CD4-positive, alpha-beta T cell treated with Interleukin-12 subunit alpha and Interleukin-12 subunit beta, for 1 hour (primary cell): ENCODE results near the gene KRT84.
"Not testable (repeated sequence)": the region's sequence is repeated elsewhere in the genome, so short reads cannot be mapped to it uniquely, and the experiment has no call there.

ENCODE experiments used
- DNase-seq: peaks from one replicate; pipeline ENCODE4 v3.0.0-alpha.2; 2020

The KRT84 gene

GRCh38 chr12:52359621-52360061, 25.8 kb downstream of the KRT84 start:
- no peak for DNase-seq

GRCh38 chr12:52358575-52359350, 26.7 kb downstream of the KRT84 start:
- peak; percentile 16 for DNase-seq

GRCh38 chr12:52356762-52357580, 28.5 kb downstream of the KRT84 start:
- DNase-seq = no peak

DNA sequence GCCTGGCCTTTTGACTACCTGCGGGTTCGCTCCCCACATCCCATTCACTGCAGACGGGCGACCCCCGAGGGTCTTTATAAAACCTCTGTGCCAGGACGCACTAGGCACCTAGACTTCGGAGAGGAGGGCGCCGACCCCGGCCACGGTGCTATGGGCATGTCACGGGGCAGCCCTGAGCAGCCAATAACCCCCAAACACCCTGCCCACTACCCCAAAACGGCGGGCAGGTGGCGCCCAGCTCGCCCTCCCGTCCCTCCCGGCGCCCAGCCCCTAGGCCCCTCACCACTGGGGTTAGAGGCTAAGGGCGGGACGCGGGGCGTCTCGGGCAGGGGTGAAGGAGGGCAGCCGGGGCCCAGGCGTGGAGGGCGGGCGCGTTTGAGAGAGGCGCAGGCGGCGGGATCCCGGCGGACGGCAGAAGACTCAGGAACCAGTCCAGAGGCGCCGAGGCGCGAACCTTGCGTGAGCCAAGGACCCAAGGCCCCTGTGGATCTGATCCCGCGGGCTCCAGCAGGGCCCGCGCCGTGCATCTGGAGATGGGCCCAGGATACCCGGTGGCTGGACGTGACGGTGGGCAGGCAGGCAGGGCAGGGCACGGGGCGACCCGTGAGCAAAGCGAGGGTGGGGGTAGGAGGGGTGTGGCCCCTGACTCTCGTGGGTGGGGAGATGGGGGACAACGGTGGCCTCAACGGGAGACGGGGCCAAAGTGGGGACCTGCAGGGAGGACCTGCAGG, 29.3 kb downstream of the KRT84 start:
- DNase-seq = no peak

DNA sequence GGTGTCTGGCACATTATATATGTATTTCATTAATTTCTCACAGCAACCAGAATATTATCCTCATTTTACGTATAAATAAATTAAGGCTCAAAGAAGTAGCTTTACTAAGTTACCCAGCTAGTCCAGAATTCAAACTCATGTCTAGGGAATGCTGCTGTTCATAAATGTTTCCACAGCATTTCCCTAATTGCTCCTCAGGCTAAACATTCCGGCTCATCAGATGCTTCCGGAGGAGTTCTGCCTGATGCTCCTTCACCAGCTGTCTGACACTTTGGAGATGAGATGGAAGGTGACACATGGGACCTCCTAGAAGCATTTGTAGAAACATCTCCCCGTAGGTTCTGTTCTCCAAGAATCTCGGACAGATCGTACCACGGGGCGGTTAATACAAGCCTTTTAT, 30.3 kb downstream of the KRT84 start:
- DNase-seq = no peak

DNA sequence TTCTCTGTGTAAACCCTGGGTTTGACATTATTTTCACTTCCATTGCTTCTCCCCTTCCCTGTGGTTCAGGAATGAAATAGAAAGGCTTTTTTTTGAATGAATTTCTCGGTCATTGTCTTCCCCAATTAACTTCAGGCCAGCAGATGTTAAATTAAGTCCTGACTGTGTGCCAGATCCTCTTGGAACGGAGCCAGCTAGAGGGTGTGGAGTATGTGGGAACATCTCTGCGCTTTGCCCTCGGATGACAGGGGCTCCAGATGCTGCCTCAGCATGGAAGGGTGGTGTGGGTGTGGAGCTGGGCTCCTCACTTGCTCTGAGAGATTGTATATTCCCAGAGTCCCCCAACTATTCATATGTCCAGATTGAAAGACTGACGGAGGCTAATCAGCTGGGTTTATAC, 31.3 kb downstream of the KRT84 start:
- DNase-seq = no peak

- no peak for DNase-seq
Observed at GRCh38 chr12:52353766-52354165, 31.7 kb downstream of the KRT84 start.

DNA sequence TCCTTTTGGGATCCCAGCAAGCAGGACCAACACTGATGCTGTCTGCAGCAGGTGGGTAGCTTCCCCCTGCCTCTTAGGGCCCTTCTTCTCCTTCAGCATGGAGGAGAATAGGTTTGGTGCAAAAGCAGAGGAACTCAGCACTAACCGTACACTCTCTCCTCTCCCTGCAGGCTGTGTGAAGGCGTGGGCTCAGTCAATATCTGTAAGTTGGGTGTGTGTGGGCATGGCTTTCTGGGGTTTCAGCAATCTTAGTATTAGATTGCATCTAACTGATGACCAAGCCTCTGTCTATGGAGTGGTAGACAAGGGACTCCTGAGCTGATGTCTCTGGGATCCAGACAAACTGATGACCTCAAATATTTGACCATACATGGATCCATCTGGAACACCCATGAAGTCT, 32.5 kb downstream of the KRT84 start:
- DNase-seq = no peak

DNA sequence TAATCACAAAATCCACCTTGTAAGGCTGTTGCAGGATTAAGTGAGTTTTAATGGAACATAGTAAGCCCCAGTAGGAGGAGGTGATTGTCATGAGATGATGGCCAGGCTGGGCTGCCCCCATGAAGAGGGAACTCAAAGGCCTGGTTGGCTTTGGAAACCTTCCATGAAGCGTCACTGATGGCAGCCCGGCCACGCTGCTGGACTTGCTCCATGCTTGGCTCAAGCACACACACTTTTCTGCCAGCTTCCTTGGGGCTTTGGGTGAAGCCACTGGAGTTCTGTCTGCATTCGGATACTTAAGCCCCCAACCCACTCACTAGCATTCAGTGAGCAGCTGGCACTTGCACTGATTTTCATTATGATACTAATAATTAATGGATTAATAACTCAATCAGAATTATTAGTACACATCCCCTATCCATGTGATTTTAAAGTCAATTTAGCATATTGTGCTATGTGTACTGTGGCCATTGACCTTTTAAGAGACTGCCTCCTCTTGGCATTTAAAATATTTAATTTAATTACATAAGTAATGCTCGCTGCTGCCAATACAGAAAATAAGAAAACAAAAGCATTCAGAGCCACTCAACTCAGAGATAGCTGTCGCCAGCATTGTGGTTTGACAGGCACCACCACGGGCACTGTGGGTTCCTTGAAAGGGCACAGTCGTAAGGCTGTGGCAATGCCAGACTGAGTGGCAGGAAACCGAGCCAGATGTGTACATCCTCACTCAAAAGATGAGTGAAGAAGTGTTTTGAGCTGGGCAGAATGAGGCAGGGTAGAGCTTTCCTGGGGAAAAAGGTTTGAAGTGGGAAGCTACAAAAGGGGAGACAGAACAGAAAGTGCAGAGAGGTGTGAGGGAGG, 34.0 kb downstream of the KRT84 start:
- DNase-seq = peak; percentile 59

DNA sequence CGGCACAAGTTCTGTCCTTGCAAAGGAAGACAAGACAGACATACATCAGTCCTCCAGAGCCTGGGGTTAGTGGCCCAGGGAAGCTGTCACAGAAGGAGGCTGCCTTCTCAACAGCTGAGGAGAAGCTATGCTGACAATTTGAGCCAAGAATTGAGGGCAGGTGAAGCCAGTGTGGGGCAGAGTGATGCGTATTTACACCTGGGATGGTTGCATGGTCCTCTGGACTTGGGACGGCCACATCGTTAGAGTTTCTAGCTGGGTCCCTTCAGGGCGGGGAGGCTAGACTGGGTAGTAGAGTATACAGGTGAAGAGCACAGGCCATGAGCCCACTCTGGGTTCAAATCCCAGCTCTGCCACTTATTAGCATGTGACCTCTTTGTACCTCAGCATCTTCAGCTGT, 34.7 kb downstream of the KRT84 start:
- DNase-seq = no peak

DNA sequence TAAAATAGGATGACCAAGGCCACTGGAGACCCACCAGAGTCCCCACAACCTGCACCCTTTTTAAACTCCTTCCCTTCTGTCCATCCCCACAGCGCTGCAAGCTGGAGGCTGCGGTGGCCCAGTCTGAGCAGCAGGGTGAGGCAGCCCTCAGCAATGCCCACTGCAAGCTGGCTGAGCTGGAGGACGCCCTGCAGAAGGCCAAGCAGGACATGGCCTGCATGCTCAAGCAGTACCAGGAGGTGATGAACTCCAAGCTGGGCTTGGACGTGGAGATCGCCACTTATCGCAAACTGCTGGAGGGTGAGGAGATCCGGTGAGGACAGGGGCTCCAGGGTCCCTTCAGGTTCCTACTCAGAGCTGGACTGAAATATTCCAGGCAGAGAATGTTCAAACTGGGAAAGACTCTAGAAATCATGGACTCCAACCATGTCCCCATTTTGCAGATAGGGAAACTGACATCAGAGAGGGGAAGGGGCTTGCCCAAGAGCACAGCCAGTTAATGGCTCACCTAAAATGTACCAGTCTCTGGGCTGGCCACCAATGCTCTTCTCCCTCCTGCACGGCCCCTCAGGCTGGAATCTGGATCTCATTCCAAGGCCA, 35.3 kb downstream of the KRT84 start:
- no peak for DNase-seq

GRCh38 chr12:52349196-52349595, 36.3 kb downstream of the KRT84 start:
- no peak for DNase-seq

DNA sequence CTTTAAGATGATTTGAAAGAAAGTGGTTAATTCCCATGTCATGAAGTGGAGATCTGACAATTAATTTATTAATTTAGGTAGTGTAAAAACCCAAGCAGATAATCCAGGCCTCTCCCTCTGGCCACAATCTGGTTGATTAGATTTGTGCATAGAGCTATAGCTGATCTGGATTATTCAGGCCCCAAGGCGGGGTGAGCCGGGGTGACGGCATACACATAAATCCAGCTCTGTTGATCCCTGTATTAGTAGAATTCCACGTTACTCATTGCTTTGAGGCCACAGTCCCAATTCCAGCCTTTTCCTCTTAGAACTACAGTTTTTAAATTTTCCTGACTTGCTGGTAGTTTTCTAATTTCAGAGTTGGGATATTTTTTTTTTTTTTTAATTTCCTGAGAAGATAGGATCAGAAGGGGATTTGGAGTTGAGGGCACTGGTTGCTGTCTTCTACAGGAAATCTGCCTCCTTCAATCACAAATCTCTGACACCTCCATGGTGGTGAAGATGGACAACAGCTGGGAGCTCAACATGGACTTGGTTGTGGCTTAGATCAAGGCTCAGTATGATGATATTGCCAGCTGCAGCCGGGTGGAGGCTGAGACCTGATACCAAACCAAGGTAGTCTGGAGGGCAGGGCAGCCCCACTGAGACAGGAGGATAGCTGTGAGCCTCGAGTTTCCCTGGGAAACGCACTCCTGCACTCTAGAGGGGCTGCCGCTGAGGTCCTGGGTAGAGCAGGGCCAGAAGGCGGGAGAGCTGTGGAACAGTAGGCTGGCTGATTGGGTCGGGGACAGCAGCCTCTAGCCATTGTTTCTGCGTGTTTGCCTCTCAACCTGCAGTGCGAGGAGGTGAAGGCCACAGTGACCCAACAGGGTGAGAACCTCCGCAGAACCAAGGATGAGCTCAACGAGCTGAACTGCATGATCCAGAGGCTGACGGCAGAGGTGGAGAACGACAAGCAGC, 37.6 kb downstream of the KRT84 start:
- DNase-seq = no peak

DNA sequence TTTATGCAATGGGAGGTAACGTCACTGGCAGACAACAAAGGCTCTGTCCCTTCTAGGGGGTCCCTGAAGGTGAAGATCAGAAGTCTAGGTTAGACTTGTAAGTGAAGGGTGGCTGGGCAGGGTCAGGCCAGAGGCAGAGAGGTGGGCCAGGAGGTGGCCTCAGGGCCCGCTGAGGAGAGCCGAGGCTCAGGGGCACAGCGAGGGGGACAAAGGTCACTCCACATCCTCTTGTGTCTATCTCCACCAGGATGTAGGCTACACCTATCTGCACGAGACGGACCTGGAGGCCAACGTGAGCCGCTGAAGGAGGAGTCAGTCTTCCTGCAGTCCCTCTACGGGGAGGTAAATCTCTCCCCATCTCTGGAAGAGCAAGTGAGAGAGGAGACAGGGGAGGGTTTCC, 38.4 kb downstream of the KRT84 start:
- DNase-seq = no peak

GRCh38 chr12:52346593-52346992, 38.9 kb downstream of the KRT84 start:
- no peak for DNase-seq

DNA sequence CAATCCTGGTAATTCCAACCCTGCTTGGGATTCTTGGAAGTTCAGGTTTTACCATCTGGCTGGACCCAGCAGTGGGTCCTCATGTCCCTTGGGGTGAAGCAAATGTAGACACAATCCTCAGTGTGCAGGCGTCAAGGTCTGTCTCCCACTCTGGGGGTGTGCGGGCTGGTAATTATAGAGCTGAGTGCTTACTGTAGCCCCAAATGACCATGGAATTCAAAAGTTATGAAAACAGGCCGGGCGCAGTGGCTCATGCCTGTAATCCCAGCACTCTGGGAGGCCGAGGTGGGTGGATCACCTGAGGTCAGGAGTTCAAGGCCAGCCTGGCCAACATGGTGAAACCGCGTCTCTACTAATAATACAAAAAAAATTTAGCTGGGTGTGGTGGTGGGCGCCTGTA, 40.4 kb downstream of the KRT84 start:
- DNase-seq = not testable (repeated sequence)

DNA sequence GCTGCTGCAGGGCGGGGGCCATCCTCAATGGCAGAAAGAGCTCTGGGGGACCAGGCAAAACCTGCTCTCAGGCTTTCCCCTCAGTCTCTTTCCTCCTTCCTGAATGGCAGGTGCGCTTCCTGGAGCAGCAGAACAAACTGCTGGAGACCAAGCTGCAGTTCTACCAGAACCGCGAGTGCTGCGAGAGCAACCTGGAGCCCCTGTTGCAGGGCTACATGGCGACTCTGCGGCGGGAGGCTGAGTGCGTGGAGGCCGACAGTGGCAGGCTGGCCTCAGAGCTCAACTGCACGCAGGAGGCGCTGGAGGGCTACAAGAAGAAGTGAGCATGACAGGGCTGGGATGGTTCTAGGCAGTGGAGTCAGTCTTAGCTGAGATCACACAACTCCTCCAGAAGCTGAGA, 41.3 kb downstream of the KRT84 start:
- no peak for DNase-seq

- DNase-seq = no peak
Observed at GRCh38 chr12:52343550-52343949, 41.9 kb downstream of the KRT84 start.

- no peak for DNase-seq
Observed at GRCh38 chr12:52342781-52343490, 42.5 kb downstream of the KRT84 start.

- no peak for DNase-seq
Observed at GRCh38 chr12:52341066-52341580, 44.3 kb downstream of the KRT84 start.
